SK-N-MC (cell line): ENCODE data around the gene C4B.
"Not testable (repeated sequence)": the region's sequence is repeated elsewhere in the genome, so short reads cannot be mapped to it uniquely, and the experiment has no call there.

ENCODE experiments used
- EZH2 ChIP-seq: fragments of 200-600 bp; sonication (generic); IDR thresholded peaks from one replicate; pipeline ENCODE4 v1.6.1; 2017; ENCODE audit warnings: antibody characterized with exemption
- POLR2AphosphoS5 ChIP-seq: IDR thresholded peaks from 2 replicates; pipeline ENCODE4 v1.6.1; 2012; ENCODE audit warnings: mild to moderate bottlenecking, low read depth, low read length, borderline replicate concordance

DNA sequence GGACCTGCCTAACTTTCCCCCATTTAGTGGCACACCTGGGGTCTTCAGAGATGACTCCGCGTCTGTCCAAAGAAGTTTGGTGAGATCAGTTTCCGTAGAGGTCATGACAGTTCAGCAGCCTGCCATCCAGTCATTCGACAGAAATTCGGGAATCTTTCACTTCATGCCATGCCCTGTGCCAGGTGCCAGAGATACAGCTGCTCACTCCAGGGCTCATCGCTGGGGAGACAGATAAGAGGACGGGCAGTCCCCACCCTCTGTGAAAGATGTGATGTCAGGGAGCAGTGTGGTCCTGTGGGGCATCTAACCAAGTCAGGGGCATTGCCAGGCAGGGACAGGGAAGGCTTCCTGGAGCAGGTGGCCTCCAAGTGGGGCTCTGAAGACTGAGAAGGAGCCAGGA is 11.3 kb upstream of the C4B start:
- TF ChIP-seq POLR2AphosphoS5, EZH2: not testable (repeated sequence)
